Stimulated activated CD8-positive, alpha-beta memory T cell treated with anti-CD3 and anti-CD28 coated beads, Interleukin-12 subunit alpha, Interleukin-12 subunit beta, amount 100 ng/mL, for 4 hours (primary cell): ENCODE results near the gene B3GNT8.
"Not testable (repeated sequence)": the region's sequence is repeated elsewhere in the genome, so short reads cannot be mapped to it uniquely, and the experiment has no call there.

Experiments
- DNase-seq: peaks from one replicate; pipeline ENCODE4 v3.0.0-alpha.2; 2020; ENCODE audit warnings: low read depth

B3GNT8 gene

GRCh38 chr19:41414461-41414860, 12.7 kb downstream of the B3GNT8 start:
- DNase-seq = no peak

- no peak for DNase-seq
Measured at GRCh38 chr19:41413947-41414346, 13.2 kb downstream of the B3GNT8 start.

GRCh38 chr19:41412953-41413352, 14.2 kb downstream of the B3GNT8 start:
- no peak for DNase-seq

GRCh38 chr19:41411968-41412265, 15.3 kb downstream of the B3GNT8 start:
- DNase-seq = no peak

GRCh38 chr19:41411100-41411967, 15.8 kb downstream of the B3GNT8 start:
- no peak for DNase-seq

- no peak for DNase-seq
Measured at GRCh38 chr19:41410336-41411054, 16.7 kb downstream of the B3GNT8 start.

GRCh38 chr19:41409288-41409687, 17.9 kb downstream of the B3GNT8 start:
- no peak for DNase-seq

GRCh38 chr19:41408846-41409245, 18.3 kb downstream of the B3GNT8 start:
- not testable (repeated sequence) for DNase-seq

- no peak for DNase-seq
Measured at GRCh38 chr19:41408256-41408655, 18.9 kb downstream of the B3GNT8 start.

- no peak for DNase-seq
Measured at GRCh38 chr19:41407271-41407670, 19.9 kb downstream of the B3GNT8 start.

- DNase-seq = no peak
Measured at GRCh38 chr19:41405776-41406175, 21.4 kb downstream of the B3GNT8 start.

GRCh38 chr19:41403181-41403970, 23.8 kb downstream of the B3GNT8 start:
- DNase-seq = no peak

- DNase-seq = no peak
Measured at GRCh38 chr19:41402010-41402409, 25.2 kb downstream of the B3GNT8 start.

GRCh38 chr19:41401483-41401882, 25.7 kb downstream of the B3GNT8 start:
- no peak for DNase-seq

- no peak for DNase-seq
Measured at GRCh38 chr19:41399525-41399924, 27.6 kb downstream of the B3GNT8 start.

GRCh38 chr19:41399091-41399490, 28.1 kb downstream of the B3GNT8 start:
- no peak for DNase-seq

- no peak for DNase-seq
Measured at GRCh38 chr19:41398598-41398997, 28.6 kb downstream of the B3GNT8 start.

- no peak for DNase-seq
Measured at GRCh38 chr19:41398050-41398418, 29.1 kb downstream of the B3GNT8 start.

- DNase-seq = peak; percentile 99
Measured at GRCh38 chr19:41397086-41398049, 29.8 kb downstream of the B3GNT8 start, which contains the start of the genes BCKDHA and EXOSC5. Gene BCKDHA, plus strand, starts transcription at chr19:41397818. Its CDS starts 10 bp downstream, at chr19:41397828. Gene EXOSC5, minus strand, starts transcription at chr19:41397359. Its CDS starts 31 bp downstream, at chr19:41397328.

GRCh38 chr19:41395355-41395754, 31.8 kb downstream of the B3GNT8 start:
- no peak for DNase-seq

- no peak for DNase-seq
Measured at GRCh38 chr19:41392775-41393174, 34.4 kb downstream of the B3GNT8 start.
